Activated B cell treated with CpG ODN at 0.5 μM for 24 hours (primary cell): Measurements from ENCODE around the gene FKBP7. TPM values are rescaled to one million over a fixed set of nuclear protein-coding genes. Genes with fewer than 3 reads are reported as not detected.
A peak's percentile ranks its signal among the peaks of the same experiment; 100 is the strongest.

Source experiments
- ATAC-seq: fragments of 200-7000 bp; cut with Tn5 transposase; one replicate; pipeline ENCODE4 v1.10.0; 2021; ENCODE audit warnings: low read depth, mild to moderate bottlenecking, moderate library complexity
- CTCF ChIA-PET: fragments of 350-600 bp; sonication (Branson Sonifier 250); formaldehyde crosslinking; loops from one replicate; lab custom pipeline; 2021; ENCODE audit warnings: antibody characterized with exemption; lab: Charles Lee
- POLR2A ChIA-PET: fragments of 350-600 bp; sonication (Branson Sonifier 250); formaldehyde crosslinking; loops from one replicate; lab custom pipeline; 2021; ENCODE audit warnings: antibody characterized with exemption; lab: Charles Lee
- DNase-seq: peaks from one replicate; pipeline ENCODE4 v3.0.0; 2022
- H3K27ac Mint-ChIP-seq: one replicate; pipeline ENCODE4 v1.8.0; 2020; ENCODE audit warnings: mixed read lengths
- H3K27me3 Mint-ChIP-seq: one replicate; pipeline ENCODE4 v1.8.0; 2021; ENCODE audit warnings: mixed read lengths
- H3K36me3 Mint-ChIP-seq: one replicate; pipeline ENCODE4 v1.8.0; 2021; ENCODE audit warnings: low read depth, mixed read lengths
- H3K4me1 Mint-ChIP-seq: one replicate; pipeline ENCODE4 v1.8.0; 2021; ENCODE audit warnings: mixed read lengths
- H3K4me3 Mint-ChIP-seq: one replicate; pipeline ENCODE4 v1.8.0; 2020; ENCODE audit warnings: mild to moderate bottlenecking, mixed read lengths
- H3K9me3 Mint-ChIP-seq: one replicate; pipeline ENCODE4 v1.8.0; 2020; ENCODE audit warnings: mixed read lengths
- CTCF ChIP-seq: fragments of 200-600 bp; IDR thresholded peaks from one replicate; pipeline ENCODE4 v1.8.0; 2022; ENCODE audit warnings: antibody characterized with exemption, mild to moderate bottlenecking
- intact Hi-C: fragments of 100-400 bp; cut with micrococcal nuclease; formaldehyde crosslinking; loops from one replicate; pipeline ENCODE4 v1.15.1; 2024
- total RNA-seq: library from RNA; stranded (reverse); gene quantifications from 2 replicates; pipeline ENCODE4 v1.2.3, GENCODE V29; 2022

Gene FKBP7
- total RNA-seq, 1 donor from 2014 or later: 0.64 TPM

DNA sequence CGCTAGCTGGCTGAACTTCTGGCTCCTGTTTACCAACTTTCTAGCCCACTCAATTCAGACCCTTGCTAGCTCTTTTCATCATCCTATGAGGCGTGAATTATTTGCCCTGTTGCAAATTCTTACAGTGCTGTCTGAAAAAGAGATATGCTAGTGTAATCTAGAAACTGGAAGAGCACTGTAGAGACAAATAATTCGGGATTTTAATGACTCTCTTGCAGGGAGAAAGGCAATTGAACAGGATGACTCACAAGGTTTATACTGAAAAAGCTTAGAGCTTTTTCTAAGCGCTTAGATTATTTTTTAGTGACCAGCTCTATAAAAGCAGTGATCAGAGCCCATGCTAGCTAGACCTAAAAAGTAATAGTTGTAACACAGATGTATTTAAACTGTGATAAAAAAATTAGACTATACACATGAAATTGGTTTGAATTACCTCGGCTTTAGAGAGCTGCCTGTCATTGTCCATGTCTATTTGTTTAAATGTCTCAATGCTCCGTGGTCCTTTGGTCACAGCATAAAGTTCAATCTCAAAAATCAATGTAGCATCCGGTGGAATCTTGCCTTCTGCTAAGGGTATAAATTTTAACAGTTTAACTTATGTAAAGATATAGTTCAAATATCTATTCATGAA, 9.1 kb downstream of the FKBP7 start:
- no peak for DNase-seq
- Mint-ChIP-seq H3K9me3 (no peaks in the 10 kb centered on the region), H3K36me3 (peaks cover 10% of the 10 kb centered on the region), H3K27me3 (no peaks in the 10 kb centered on the region), H3K27ac (no peak overlapping the region), H3K4me1 (no peaks in the 10 kb centered on the region), H3K4me3 (no peak overlapping the region)
- no peak for TF ChIP-seq CTCF
- POLR2A ChIA-PET: interaction anchor here (1.7 kb wide), 1 partner anchor 18 kb away, joined by 9 read pairs; the partner anchor contains the start of genes PJVK and PRKRA
- intact Hi-C loops: no loop called here
- ATAC-seq: no peak
- CTCF ChIA-PET: no interaction called here

- intact Hi-C loops: loop anchor here (10.0 kb wide), 2 partner anchors 807 to 1123 kb away; partner anchors contain the start of gene SESTD1
- ATAC-seq (no peak), DNase-seq (no peak)
- Mint-ChIP-seq H3K9me3 (no peaks in the 10 kb centered on the region), H3K27me3 (no peaks in the 10 kb centered on the region), H3K4me1 (peaks cover under 1% of the 10 kb centered on the region), H3K4me3 (no peak overlapping the region), H3K36me3 (no peaks in the 10 kb centered on the region), H3K27ac (no peak overlapping the region)
- CTCF ChIA-PET: no interaction called here
- POLR2A ChIA-PET: no interaction called here
- no peak for TF ChIP-seq CTCF
Measured at GRCh38 chr2:178457390-178457886, 21.0 kb downstream of the FKBP7 start.

DNA sequence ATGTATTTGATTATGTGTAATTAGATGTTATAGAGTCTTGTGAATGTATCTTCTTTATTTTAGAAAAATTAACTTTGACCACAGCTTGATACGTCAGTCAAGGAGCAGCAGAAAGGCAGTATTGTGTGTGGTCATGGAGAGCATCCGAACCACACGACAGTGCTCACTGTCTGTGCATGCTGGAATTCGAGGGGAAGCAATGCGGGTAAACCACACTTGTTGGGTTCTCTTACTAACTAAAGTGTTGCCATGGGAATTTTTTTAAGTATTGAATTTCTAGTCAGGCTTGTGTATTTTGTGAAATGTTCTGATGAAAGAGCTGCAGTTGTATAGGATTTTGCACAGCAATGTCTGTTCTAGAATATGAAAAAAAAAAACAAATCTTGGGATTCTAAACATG, 22.5 kb downstream of the FKBP7 start:
- intact Hi-C loops: loop anchor here (10.0 kb wide), 2 partner anchors 809 to 1121 kb away; partner anchors contain the start of gene SESTD1
- no peak overlapping the region for H3K27ac Mint-ChIP-seq
- no peak for TF ChIP-seq CTCF
- H3K4me1 Mint-ChIP-seq: peaks cover 6% of the 10 kb centered on the region
- no peaks in the 10 kb centered on the region for H3K9me3 Mint-ChIP-seq
- CTCF ChIA-PET: no interaction called here
- ATAC-seq: no peak
- no peak for DNase-seq
- H3K4me3 Mint-ChIP-seq: no peak overlapping the region
- H3K27me3 Mint-ChIP-seq: no peaks in the 10 kb centered on the region
- POLR2A ChIA-PET: no interaction called here
- peaks cover 1% of the 10 kb centered on the region for H3K36me3 Mint-ChIP-seq

- DNase-seq (no peak), ATAC-seq (no peak)
- intact Hi-C loops: loop anchor here (10.0 kb wide), 2 partner anchors 812 to 1118 kb away; partner anchors contain the start of gene SESTD1
- TF ChIP-seq CTCF: no peak
- POLR2A ChIA-PET: interaction anchor here (1.0 kb wide), 1 partner anchor 29 kb away, joined by 6 read pairs; no protein-coding TSS in a partner anchor
- Mint-ChIP-seq H3K4me3 (no peak overlapping the region), H3K4me1 (peaks cover 28% of the 10 kb centered on the region), H3K27me3 (no peaks in the 10 kb centered on the region), H3K36me3 (peaks cover 18% of the 10 kb centered on the region), H3K27ac (no peak overlapping the region), H3K9me3 (no peaks in the 10 kb centered on the region)
- CTCF ChIA-PET: no interaction called here
Measured at GRCh38 chr2:178452870-178453269, 25.5 kb downstream of the FKBP7 start.

DNA sequence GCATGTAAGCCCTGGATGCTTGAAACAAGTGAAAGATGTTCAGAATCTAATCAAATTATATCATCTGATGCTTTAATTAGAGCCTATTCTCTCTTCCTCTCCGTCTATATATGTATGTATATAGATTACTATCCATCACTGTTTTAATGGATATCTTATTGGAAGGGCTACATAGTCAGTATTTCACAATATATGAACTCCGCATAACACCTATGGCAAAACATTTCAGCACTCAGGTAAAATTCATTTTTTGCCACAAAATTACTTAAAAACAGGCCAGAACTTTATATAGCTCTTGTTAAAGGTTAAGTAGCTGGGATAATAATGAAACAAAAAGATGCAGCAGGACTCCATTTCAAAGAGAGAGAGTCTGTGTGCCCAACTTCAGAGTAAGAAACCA, 26.1 kb downstream of the FKBP7 start:
- Mint-ChIP-seq H3K27ac (no peak overlapping the region), H3K4me3 (peak overlapping the region; percentile 87), H3K9me3 (no peaks in the 10 kb centered on the region), H3K4me1 (peaks cover 28% of the 10 kb centered on the region), H3K36me3 (peaks cover 21% of the 10 kb centered on the region), H3K27me3 (no peaks in the 10 kb centered on the region)
- intact Hi-C loops: loop anchor here (10.0 kb wide), 2 partner anchors 812 to 1118 kb away; partner anchors contain the start of gene SESTD1
- CTCF ChIA-PET: no interaction called here
- DNase-seq: no peak
- POLR2A ChIA-PET: no interaction called here
- no peak for ATAC-seq
- TF ChIP-seq CTCF: no peak
